Upper lobe of left lung (tissue), 6 donors: ENCODE results near the gene API5. TPM values are rescaled to one million over a fixed set of nuclear protein-coding genes. Genes with fewer than 3 reads are reported as not detected.

Source experiments
- ATAC-seq, 2 donors: fragments of 200-7000 bp; cut with Tn5 transposase; one replicate each; pipeline ENCODE4 v1.9.1; 2022; ENCODE audit warnings: mild to moderate bottlenecking in 2 of 2, moderate library complexity in 2 of 2; ENCODE audit not compliant: low FRiP score in 2 of 2
- DNase-seq, 2 donors: peaks; one replicate each; pipeline ENCODE4 v3.0.0-alpha.2; 2019 to 2020
- H3K27ac ChIP-seq, 4 donors: fragments of 200-600 bp; sonication (generic); one replicate each; pipeline ENCODE4 v1.5.1; 2016 to 2019
- H3K27me3 ChIP-seq, 4 donors: fragments of 200-600 bp; sonication (generic); one replicate each; pipeline ENCODE4 v1.5.1; 2017 to 2019
- H3K36me3 ChIP-seq, 4 donors: fragments of 200-600 bp; sonication (generic); one replicate each; pipeline ENCODE4 v1.5.1; 2016 to 2019
- H3K4me1 ChIP-seq, 4 donors: fragments of 200-600 bp; sonication (generic); one replicate each; pipeline ENCODE4 v1.5.1; 2018 to 2019
- H3K4me3 ChIP-seq, 4 donors: fragments of 200-600 bp; sonication (generic); one replicate each; pipeline ENCODE4 v1.5.1; 2017 to 2019; ENCODE audit warnings: mild to moderate bottlenecking in 2 of 4, moderate library complexity in 1 of 4
- H3K9me3 ChIP-seq, 4 donors: fragments of 200-600 bp; sonication (generic); one replicate each; pipeline ENCODE4 v1.5.1; 2018 to 2019
- CTCF ChIP-seq, 6 experiments: fragments of 450-650 bp in 4 of 6; fragments of 200-600 bp in 2 of 6; sonication (generic) in 2 of 6; IDR thresholded peaks; one replicate each; pipeline ENCODE4 v1.5.1; 2016 to 2019; ENCODE audit warnings: antibody characterized with exemption in 6 of 6
- EP300 ChIP-seq, 4 donors: sonication (generic); formaldehyde crosslinking; IDR thresholded peaks; one replicate each; pipeline ENCODE4 v1.5.1; 2017; ENCODE audit warnings: antibody characterized with exemption in 4 of 4, control low read depth in 2 of 4
- POLR2A ChIP-seq, 4 donors: fragments of 450-650 bp; IDR thresholded peaks; one replicate each; pipeline ENCODE4 v1.5.1; 2016 to 2017; ENCODE audit warnings: antibody characterized with exemption in 4 of 4, mild to moderate bottlenecking in 2 of 4
- POLR2AphosphoS5 ChIP-seq, 2 donors: sonication (generic); formaldehyde crosslinking; IDR thresholded peaks; one replicate each; pipeline ENCODE4 v1.5.1; 2017; ENCODE audit warnings: antibody characterized with exemption in 2 of 2
- WGBS, 2 donors: methylation state at CpG; one replicate each; pipeline ENCODE4 v1.1.5; 2017 to 2018; 5-methylcytosine and 5-hydroxymethylcytosine counted together
- total RNA-seq, 6 donors: library from RNA; depleted of rRNA in 4 of 6; stranded (reverse); fragments of >200 nt in 4 of 6; gene quantifications; one replicate each; pipeline versions ENCODE4 v1.1.0 to v1.2.1, GENCODE V29; 2016 to 2021
- donor health status: DM: no; HTN: no; CAD: no; lungs with moderate emphysema.
- donor health status: DM: no; HTN: yes; CAD: no; lungs with severe emphysema.

API5 gene
- total RNA-seq, result 100 to 1,000 TPM in 1 of 6 donors, 10 to 100 TPM in 5; 31.4 to 111 (median 74.4) TPM

GRCh38 chr11:43311791-43312607, at the start of gene API5:
TSS of gene API5 (plus strand) at chr11:43311996. CDS start at chr11:43312128, 132 bp downstream.
- H3K27ac ChIP-seq, result peak within 1 kb of the TSS; percentile 79 to 87 (median 83)
- WGBS, 2 donors, result 0 to 1% methylated on average over 32 to 54 of the region's 60 CpGs
- TF ChIP-seq POLR2A (IDR thresholded peaks at IDR 0.05) (peak in 3 of 4 donors; percentile 49 to 84 (median 79)), POLR2AphosphoS5 (IDR thresholded peaks at IDR 0.05) (peak; percentile 84 to 86), CTCF (IDR thresholded peaks at IDR 0.05) (peak; percentile 43 to 91 (median 69)), EP300 (IDR thresholded peaks at IDR 0.05) (no peak)
- ATAC-seq (peak; percentile 99 to 100), DNase-seq (peak; percentile 94 to 97)
- peak within 1 kb of the TSS; percentile 70 to 89 (median 74) for H3K4me3 ChIP-seq
- no peaks in the 10 kb centered on the region for H3K36me3 ChIP-seq
- no peaks in the 10 kb centered on the region for H3K27me3 ChIP-seq
- H3K4me1 ChIP-seq, result peaks cover 18 to 33% (median 23%) of the 10 kb centered on the region in 4 donors
- H3K9me3 ChIP-seq, result no peaks in the 10 kb centered on the region

- WGBS, 2 donors, result 61 to 63% methylated on average over 10 of the region's 10 CpGs
Measured at GRCh38 chr11:43267856-43268580, 43.8 kb upstream of the API5 start.

GRCh38 chr11:43268786-43269185, 43.0 kb upstream of the API5 start:
- WGBS, 2 donors, result 37 to 47% methylated on average over 2 of the region's 2 CpGs
- Histone ChIP-seq H3K4me1 (peaks cover 0 to 4% (median 0%) of the 10 kb centered on the region in 4 donors), H3K4me3 (no peak overlapping the region), H3K36me3 (no peaks in the 10 kb centered on the region), H3K9me3 (no peaks in the 10 kb centered on the region), H3K27me3 (no peaks in the 10 kb centered on the region), H3K27ac (no peak overlapping the region)
- TF ChIP-seq EP300 (IDR thresholded peaks at IDR 0.05), result no peak
- no peak for TF ChIP-seq POLR2A (IDR thresholded peaks at IDR 0.05)
- TF ChIP-seq POLR2AphosphoS5 (IDR thresholded peaks at IDR 0.05), result no peak
- TF ChIP-seq CTCF (IDR thresholded peaks at IDR 0.05), result no peak
- DNase-seq, result no peak
- ATAC-seq, result no peak

More at GRCh38 chr11:43267856-43268580, 43.8 kb upstream of the API5 start:
- H3K27ac ChIP-seq, result no peak overlapping the region
- TF ChIP-seq POLR2AphosphoS5 (IDR thresholded peaks at IDR 0.05) (no peak), CTCF (IDR thresholded peaks at IDR 0.05) (no peak), POLR2A (IDR thresholded peaks at IDR 0.05) (no peak), EP300 (IDR thresholded peaks at IDR 0.05) (no peak)
- no peaks in the 10 kb centered on the region for H3K36me3 ChIP-seq
- peak overlapping the region in 2 of 4 donors; percentile 15 to 21 for H3K4me3 ChIP-seq
- peaks cover 0 to 4% (median 0%) of the 10 kb centered on the region in 4 donors for H3K4me1 ChIP-seq
- DNase-seq (no peak), ATAC-seq (no peak)
- no peaks in the 10 kb centered on the region for H3K9me3 ChIP-seq
- H3K27me3 ChIP-seq, result no peaks in the 10 kb centered on the region

GRCh38 chr11:43269254-43269918, 42.4 kb upstream of the API5 start:
- H3K27ac ChIP-seq, result no peak overlapping the region
- ATAC-seq (no peak), DNase-seq (peak in 1 of 2 donors; percentile 28)
- no peak for TF ChIP-seq CTCF (IDR thresholded peaks at IDR 0.05)
- TF ChIP-seq POLR2AphosphoS5 (IDR thresholded peaks at IDR 0.05), result no peak
- no peak for TF ChIP-seq EP300 (IDR thresholded peaks at IDR 0.05)
- no peak for TF ChIP-seq POLR2A (IDR thresholded peaks at IDR 0.05)
- H3K36me3 ChIP-seq, result no peaks in the 10 kb centered on the region
- WGBS, 2 donors, result 38 to 48% methylated on average over 15 of the region's 15 CpGs
- peaks cover 0 to 4% (median 0%) of the 10 kb centered on the region in 4 donors for H3K4me1 ChIP-seq
- H3K4me3 ChIP-seq, result no peak overlapping the region
- H3K27me3 ChIP-seq, result no peaks in the 10 kb centered on the region
- H3K9me3 ChIP-seq, result no peaks in the 10 kb centered on the region
